ENCODE data around the gene AEN.

The AEN gene

DNA sequence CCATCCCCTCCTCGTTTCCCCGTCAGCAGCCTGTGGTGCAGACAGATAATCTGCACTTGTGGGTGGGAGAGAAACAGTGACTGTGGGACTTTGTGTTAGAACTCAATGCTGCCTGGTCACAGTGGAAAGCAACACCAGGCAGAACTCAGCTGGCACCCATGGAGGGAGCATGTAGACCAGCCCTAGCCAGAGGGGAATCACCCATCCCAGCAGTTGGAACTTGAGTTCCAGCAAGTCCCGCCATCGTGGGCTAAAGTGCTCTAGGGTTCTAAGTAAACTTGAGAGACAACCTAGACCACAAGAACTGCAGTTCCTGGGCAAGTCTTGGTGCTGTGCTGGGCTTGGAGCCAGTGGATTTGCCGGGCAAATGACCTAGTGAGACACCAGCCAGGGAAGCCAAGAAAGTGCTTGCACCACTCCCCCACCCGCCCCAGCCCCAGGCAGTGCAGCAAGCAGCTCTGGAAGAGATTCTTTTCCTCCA lies 42.0 kb downstream of the AEN start:
- no peak overlapping the region for H3K4me3 ChIP-seq (ENCODE audit: low read depth, low read length)
- TF ChIP-seq, protein P1, sequence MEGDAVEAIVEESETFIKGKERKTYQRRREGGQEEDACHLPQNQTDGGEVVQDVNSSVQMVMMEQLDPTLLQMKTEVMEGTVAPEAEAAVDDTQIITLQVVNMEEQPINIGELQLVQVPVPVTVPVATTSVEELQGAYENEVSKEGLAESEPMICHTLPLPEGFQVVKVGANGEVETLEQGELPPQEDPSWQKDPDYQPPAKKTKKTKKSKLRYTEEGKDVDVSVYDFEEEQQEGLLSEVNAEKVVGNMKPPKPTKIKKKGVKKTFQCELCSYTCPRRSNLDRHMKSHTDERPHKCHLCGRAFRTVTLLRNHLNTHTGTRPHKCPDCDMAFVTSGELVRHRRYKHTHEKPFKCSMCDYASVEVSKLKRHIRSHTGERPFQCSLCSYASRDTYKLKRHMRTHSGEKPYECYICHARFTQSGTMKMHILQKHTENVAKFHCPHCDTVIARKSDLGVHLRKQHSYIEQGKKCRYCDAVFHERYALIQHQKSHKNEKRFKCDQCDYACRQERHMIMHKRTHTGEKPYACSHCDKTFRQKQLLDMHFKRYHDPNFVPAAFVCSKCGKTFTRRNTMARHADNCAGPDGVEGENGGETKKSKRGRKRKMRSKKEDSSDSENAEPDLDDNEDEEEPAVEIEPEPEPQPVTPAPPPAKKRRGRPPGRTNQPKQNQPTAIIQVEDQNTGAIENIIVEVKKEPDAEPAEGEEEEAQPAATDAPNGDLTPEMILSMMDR (IDR thresholded peaks at IDR 0.05; ENCODE audit: low read depth, low read length, missing control alignments): no peak
- in situ Hi-C loops (cut with HindIII; ENCODE audit: low sequenced_read_pairs): loop anchor here (25.0 kb wide), 1 partner anchor 349 kb away; no protein-coding TSS in a partner anchor
- no peak for DNase-seq (ENCODE audit: low read depth)

DNA sequence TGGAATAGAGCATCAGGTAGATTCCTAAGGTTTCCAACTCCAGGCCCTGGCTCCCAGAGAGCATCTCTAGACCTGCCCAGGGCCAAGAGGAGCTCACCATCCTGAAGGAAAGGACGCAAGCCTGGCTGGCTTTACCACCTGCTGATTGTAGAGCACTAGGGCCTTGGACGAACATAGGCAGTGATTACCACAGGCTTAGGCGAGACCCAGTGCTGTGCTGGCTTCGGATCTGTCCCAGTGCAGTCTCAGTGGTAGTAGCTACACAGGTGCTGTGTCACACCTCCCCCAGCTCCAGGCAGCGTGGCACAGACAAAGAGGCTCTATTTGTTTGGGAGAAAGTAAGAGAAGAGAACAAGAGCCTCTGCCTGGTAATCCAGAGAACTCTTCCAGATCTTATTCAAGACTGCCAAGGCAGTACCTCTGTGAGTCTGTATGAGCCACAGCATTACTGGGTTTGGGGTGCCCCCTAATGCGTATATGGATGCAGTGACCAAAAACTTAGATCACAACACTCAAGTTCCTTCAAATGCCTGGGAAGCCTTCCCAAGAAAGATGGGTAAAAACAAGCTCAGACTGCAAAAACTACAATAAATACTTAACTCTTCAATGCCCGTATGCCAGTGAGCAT lies 43.1 kb downstream of the AEN start:
- no peak for DNase-seq (ENCODE audit: low read depth)
- in situ Hi-C loops (cut with HindIII; ENCODE audit: low sequenced_read_pairs): loop anchor here (25.0 kb wide), 1 partner anchor 348 kb away; no protein-coding TSS in a partner anchor
- TF ChIP-seq, protein P1 (IDR thresholded peaks at IDR 0.05; ENCODE audit: low read depth, low read length, missing control alignments): no peak
- H3K4me3 ChIP-seq (ENCODE audit: low read depth, low read length): no peak overlapping the region

DNA sequence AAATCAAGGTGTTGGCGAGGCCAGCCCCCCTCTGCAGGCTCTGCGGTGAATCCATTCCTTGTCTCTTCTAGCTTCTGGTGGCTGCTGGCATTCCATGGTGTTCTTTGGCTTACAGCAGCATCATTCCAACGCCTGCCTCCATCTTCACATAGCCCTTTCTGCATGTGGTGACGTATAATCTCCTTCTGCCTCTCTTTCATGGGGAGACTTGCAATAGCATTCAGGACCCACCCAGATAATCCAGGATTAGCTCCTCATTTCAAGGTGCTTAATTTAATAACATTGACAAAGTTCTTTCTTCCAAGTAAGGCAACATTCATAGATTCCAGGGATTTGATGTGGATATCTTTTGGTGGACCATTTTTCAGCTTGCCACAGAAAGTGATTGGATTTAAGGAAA lies 53.5 kb downstream of the AEN start:
- no peak for DNase-seq (ENCODE audit: low read depth)
- in situ Hi-C loops (cut with HindIII; ENCODE audit: low sequenced_read_pairs): loop anchor here (5.0 to 25.0 kb wide), 2 partner anchors 83 to 338 kb away; no protein-coding TSS in a partner anchor
- no peak overlapping the region for H3K4me3 ChIP-seq (ENCODE audit: low read depth, low read length)
- TF ChIP-seq, protein P1 (IDR thresholded peaks at IDR 0.05; ENCODE audit: low read depth, low read length, missing control alignments): no peak

DNA sequence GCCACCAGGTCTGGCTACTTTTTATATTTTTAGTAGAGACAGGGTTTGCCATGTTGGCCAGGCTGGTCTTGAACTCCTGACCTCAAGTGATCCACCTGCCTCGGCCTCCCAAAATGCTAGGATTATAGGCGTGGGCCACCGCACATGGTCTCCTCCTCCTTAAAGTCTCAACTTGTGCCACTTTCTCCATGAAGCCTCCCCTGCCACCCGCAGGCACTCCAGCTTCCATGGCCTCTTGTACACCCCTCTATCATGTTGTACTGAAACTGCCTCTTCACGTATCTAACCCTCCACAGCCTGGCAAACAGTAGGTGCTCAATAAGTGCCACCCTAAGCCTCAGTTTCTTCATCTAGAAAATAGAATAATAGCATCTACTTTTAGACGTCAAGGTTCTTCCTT lies 57.6 kb downstream of the AEN start:
- no peak for DNase-seq (ENCODE audit: low read depth)
- TF ChIP-seq, protein P1 (IDR thresholded peaks at IDR 0.05; ENCODE audit: low read depth, low read length, missing control alignments): no peak
- no peak overlapping the region for H3K4me3 ChIP-seq (ENCODE audit: low read depth, low read length)
- in situ Hi-C loops (cut with HindIII; ENCODE audit: low sequenced_read_pairs): loop anchor here (5.0 kb wide), 1 partner anchor 79 kb away; no protein-coding TSS in a partner anchor

DNA sequence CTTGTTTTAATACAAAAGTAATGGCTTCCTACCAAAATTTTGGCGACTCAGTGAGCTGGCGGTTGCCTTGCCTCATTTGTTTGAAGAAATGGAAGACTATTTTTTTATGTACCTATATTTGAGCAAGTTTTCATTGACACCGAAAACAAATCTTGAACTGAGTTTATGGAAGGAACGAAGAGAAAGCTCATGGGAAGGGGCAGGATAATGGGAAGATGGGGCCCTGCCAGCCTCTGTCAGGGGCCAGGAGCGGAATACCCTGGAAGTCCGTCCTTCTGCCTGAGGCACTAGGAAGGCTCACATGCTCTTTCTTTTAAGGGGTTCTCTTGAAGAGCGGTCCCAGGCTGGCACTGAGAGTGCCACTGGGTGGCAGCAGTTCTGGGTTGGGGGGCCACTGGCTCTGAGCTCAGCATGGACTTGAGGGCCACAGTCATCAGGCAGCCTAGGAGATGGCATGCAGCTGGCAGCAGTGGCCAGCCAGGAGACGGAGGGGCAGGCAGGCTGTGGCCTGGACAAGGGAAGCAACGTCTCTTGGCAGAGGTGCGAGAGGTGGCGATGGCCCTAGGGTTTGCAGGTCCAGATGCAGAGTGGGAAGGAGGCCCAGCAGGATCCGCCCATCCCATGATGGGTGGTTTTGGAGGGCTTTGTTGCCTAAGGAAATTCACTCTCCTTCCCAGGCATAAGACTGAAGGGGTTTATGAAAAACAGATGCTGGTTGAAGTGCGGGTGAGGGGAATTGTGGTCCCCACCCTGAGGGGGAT lies 59.3 kb downstream of the AEN start:
- no peak for DNase-seq (ENCODE audit: low read depth)
- in situ Hi-C loops (cut with HindIII; ENCODE audit: low sequenced_read_pairs): no loop called here
- H3K4me3 ChIP-seq (ENCODE audit: low read depth, low read length): no peak overlapping the region
- TF ChIP-seq, protein P1 (IDR thresholded peaks at IDR 0.05; ENCODE audit: low read depth, low read length, missing control alignments): no peak

DNA sequence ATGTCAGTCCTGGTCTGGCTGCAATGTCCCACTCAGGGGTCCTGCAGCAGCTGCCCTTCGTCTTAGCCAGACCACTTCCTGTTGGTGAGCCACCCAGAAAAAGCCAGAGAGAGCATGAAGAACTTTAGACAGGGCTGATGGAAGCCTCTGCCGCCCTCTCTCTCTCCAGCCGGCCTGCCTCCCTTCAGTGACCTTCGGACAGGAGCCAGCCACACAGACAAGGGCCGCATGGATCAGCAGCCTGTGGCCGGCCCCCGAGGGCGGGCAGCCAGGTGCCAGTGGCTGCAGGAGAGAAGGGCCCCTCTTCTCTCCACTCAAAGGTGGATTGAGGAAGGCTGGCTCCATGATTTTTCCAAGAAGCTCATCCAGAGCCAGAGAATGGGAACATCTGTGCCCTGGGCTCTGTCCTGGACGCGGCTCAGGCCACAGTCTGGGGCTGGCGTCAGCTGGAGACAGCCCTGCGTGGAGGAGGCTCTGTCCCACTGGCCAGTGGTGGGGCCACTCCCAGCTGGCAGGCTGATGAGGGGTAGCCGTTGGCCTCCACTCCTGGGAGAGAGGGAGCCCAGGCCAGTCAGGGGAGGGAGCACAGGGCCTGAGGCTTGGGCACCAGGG lies 60.6 kb downstream of the AEN start:
- no peak overlapping the region for H3K4me3 ChIP-seq (ENCODE audit: low read depth, low read length)
- in situ Hi-C loops (cut with HindIII; ENCODE audit: low sequenced_read_pairs): no loop called here
- no peak for DNase-seq (ENCODE audit: low read depth)
- TF ChIP-seq, protein P1 (IDR thresholded peaks at IDR 0.05; ENCODE audit: low read depth, low read length, missing control alignments): no peak
